ENCODE data around the gene ARIH2.

DNA sequence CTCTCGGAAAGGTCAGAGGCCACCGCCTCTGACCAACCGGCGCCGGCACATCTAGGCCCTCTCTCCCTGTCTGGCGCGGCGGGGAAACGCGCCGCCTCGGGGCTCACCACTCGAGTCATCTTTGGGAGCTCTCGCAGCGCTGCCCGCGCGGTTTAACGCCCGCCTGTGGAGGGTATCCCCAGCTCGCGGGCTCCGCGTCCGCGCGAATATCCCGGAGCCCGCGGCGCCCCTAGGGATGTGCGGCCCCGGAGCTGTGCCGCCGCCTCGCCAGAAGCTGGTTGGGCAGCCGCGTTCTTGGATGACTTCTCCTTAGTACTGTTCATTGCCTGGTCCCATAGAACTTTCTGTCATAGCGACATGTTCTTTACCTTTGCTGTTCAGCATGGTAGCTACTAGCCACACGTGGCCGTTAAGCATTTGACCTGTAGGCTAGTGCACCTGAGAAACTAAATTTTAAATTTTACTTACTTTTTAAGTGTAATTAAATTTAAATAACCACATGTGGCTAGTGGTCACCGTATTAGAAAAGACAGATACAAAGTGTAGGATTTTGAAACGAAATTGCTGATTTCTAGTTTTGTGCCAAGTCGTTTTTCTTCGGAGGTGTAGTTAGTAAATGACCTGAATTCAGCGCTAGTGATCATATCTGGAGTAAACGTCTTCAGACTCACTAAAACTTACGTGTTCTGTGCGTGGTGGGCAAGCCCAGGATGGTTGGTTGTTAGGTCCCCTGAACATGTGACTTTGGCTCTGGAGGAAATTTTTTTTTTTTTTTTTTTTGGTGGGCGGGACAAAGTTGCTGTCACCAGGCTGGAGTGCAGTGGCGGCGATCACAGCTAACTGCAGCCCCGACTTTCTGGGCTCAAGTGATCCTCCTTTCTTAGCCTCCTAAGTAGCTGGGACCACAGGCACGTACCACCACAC lies 835 bp downstream of the ARIH2 start:
- no peak for TF ChIP-seq CTCF (IDR thresholded peaks at IDR 0.05; ENCODE audit: low read depth, low read length)
- no peak for TF ChIP-seq EZH2phosphoT487 (IDR thresholded peaks at IDR 0.05; ENCODE audit: low read depth)
